Measurements from ENCODE around the gene ZNF205.

ZNF205 gene

GRCh38 chr16:3150346-3151218 is 38.2 kb downstream of the ZNF205 start:
- Histone ChIP-seq H3K36me3 (ENCODE audit: control insufficient read depth, insufficient read depth, low read length) (no peaks in the 10 kb centered on the region; the same call in 1 of the 2 replicates), H3K9me3 (ENCODE audit: control insufficient read depth, insufficient read depth, low read length) (no peaks in the 10 kb centered on the region), H3K27me3 (ENCODE audit: control insufficient read depth, insufficient read depth, low read length) (peaks cover 8% of the 10 kb centered on the region; the same call in 1 of the 2 replicates), H3K4me3 (ENCODE audit: low read length) (peak overlapping the region; percentile 69), H3K27ac (ENCODE audit: low read length) (no peak overlapping the region), H3K4me1 (ENCODE audit: control insufficient read depth, insufficient read depth, low read length) (0 out of 2 replicates have a peak, but pooled peaks cover 1% of the 10 kb centered on the region)
- DNase-seq (ENCODE audit: low read depth, low spot score), result no peak
- WGBS (ENCODE audit: insufficient coverage, insufficient read length), result no CpG with 5 or more reads among the region's 62 CpGs

DNA sequence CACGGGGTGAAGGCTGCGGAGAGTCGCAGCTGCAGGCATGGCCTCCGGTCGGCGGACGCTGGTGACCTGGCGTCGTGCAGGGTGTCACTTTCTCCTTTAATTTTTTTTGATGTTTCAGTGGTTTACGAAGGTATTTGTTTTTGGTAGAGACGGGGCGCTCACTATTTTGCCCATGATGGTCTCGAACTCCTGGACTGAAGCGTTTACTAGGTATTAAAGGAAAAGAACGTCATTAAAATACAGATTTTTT is 39.6 kb downstream of the ZNF205 start:
- no peaks in the 10 kb centered on the region for H3K9me3 ChIP-seq (ENCODE audit: control insufficient read depth, insufficient read depth, low read length)
- no peaks in the 10 kb centered on the region; the same call in 1 of the 2 replicates for H3K36me3 ChIP-seq (ENCODE audit: control insufficient read depth, insufficient read depth, low read length)
- H3K27me3 ChIP-seq (ENCODE audit: control insufficient read depth, insufficient read depth, low read length), result peaks cover 8% of the 10 kb centered on the region; the same call in 1 of the 2 replicates
- H3K4me3 ChIP-seq (ENCODE audit: low read length), result peak overlapping the region; percentile 60; the same call in 1 of the 2 replicates
- H3K4me1 ChIP-seq (ENCODE audit: control insufficient read depth, insufficient read depth, low read length), result 0 out of 2 replicates have a peak, but pooled peaks cover 1% of the 10 kb centered on the region
- no CpG with 5 or more reads among the region's 15 CpGs for WGBS (ENCODE audit: insufficient coverage, insufficient read length)
- DNase-seq (ENCODE audit: low read depth, low spot score), result no peak
- no peak overlapping the region for H3K27ac ChIP-seq (ENCODE audit: low read length)

DNA sequence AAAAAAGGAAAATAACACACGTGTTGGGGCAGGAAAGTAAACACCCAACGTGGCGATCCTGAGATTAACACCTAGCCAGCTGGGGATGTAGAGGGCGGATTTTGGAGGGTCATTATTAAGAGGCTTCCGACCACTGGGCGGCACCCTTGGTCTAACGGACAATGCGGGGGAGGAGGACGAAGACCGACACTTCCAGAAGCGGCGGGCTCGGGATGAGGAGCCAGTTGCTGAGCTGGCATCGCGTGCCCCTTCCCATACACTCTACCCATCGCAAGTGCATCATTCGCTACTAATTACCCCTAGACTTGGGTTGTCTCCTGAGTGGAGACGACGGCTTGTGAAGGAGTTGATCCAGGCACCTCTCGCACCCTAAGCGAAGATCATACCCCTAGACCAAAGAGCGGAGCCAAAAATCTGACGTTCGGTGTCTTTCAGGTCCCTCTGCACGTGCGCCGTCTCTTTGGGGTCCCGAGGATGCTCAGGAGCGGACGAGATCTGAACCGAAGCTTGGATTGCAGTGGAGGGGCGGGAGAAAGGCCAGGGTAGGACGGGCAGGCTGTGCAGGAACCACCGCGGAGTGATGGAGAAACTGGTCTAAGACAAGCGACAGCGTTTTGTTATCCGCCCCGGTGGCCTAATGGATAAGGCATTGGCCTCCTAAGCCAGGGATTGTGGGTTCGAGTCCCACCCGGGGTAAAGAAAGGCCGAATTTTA is 40.0 kb downstream of the ZNF205 start:
- peaks cover 1% of the 10 kb centered on the region; the same call in 1 of the 2 replicates for H3K4me1 ChIP-seq (ENCODE audit: control insufficient read depth, insufficient read depth, low read length)
- no CpG with 5 or more reads among the region's 42 CpGs for WGBS (ENCODE audit: insufficient coverage, insufficient read length)
- no peak for DNase-seq (ENCODE audit: low read depth, low spot score)
- no peak overlapping the region for H3K27ac ChIP-seq (ENCODE audit: low read length)
- peaks cover 8% of the 10 kb centered on the region; the same call in 1 of the 2 replicates for H3K27me3 ChIP-seq (ENCODE audit: control insufficient read depth, insufficient read depth, low read length)
- H3K9me3 ChIP-seq (ENCODE audit: control insufficient read depth, insufficient read depth, low read length), result no peaks in the 10 kb centered on the region
- peak overlapping the region; percentile 60; the same call in 1 of the 2 replicates for H3K4me3 ChIP-seq (ENCODE audit: low read length)
- no peaks in the 10 kb centered on the region; the same call in 1 of the 2 replicates for H3K36me3 ChIP-seq (ENCODE audit: control insufficient read depth, insufficient read depth, low read length)

DNA sequence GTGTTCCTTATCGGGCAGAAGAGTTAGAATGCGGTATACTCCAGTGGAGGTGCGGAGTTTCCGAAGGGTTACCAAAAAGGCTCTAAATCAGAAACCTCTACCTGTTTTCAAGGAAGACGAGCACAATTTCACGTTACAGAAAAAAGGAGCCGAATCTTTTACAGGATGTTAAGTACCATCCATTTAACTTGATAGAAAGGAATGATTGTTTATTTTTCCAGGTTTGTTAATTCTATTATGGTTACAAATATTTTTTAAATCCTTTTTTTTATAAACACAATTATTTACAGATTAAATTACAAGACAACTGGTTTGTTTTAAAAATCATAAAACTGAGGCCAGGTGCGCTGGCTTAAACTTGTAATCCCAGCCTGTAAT is 40.6 kb downstream of the ZNF205 start:
- no peak overlapping the region for H3K27ac ChIP-seq (ENCODE audit: low read length)
- H3K36me3 ChIP-seq (ENCODE audit: control insufficient read depth, insufficient read depth, low read length), result no peaks in the 10 kb centered on the region; the same call in 1 of the 2 replicates
- DNase-seq (ENCODE audit: low read depth, low spot score), result no peak
- WGBS (ENCODE audit: insufficient coverage, insufficient read length), result no CpG with 5 or more reads among the region's 8 CpGs
- no peaks in the 10 kb centered on the region for H3K9me3 ChIP-seq (ENCODE audit: control insufficient read depth, insufficient read depth, low read length)
- H3K4me1 ChIP-seq (ENCODE audit: control insufficient read depth, insufficient read depth, low read length), result peaks cover 1% of the 10 kb centered on the region
- H3K27me3 ChIP-seq (ENCODE audit: control insufficient read depth, insufficient read depth, low read length), result peaks cover 11% of the 10 kb centered on the region; the same call in 1 of the 2 replicates
- H3K4me3 ChIP-seq (ENCODE audit: low read length), result no peak overlapping the region

- WGBS (ENCODE audit: insufficient coverage, insufficient read length), result no CpG with 5 or more reads among the region's 2 CpGs
- H3K27me3 ChIP-seq (ENCODE audit: control insufficient read depth, insufficient read depth, low read length), result peaks cover 3% of the 10 kb centered on the region; the same call in 1 of the 2 replicates
- no peak overlapping the region for H3K4me3 ChIP-seq (ENCODE audit: low read length)
- no peaks in the 10 kb centered on the region for H3K36me3 ChIP-seq (ENCODE audit: control insufficient read depth, insufficient read depth, low read length)
- no peaks in the 10 kb centered on the region for H3K9me3 ChIP-seq (ENCODE audit: control insufficient read depth, insufficient read depth, low read length)
- H3K4me1 ChIP-seq (ENCODE audit: control insufficient read depth, insufficient read depth, low read length), result peaks cover 1% of the 10 kb centered on the region
- no peak overlapping the region for H3K27ac ChIP-seq (ENCODE audit: low read length)
- no peak for DNase-seq (ENCODE audit: low read depth, low spot score)
Measured at GRCh38 chr16:3155181-3155580, 42.8 kb downstream of the ZNF205 start.

DNA sequence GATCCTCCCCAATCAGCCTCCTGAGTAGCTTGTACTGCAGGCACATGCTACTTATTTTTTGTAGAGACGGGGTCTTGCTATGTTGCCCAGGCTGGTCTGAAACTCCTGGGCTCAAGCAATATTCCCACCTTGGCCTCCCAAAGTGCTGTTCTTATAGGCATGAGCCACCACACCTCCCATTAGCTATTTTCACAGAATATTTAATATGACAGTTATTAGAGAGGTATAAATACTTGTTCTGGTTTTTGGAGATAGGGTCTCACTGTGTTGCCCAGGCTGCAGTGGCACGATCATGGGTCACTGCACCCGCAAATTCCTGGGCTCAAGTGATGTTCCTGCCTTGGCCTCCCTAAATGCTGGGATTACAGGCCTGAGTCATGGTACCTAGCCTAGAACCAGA is 43.6 kb downstream of the ZNF205 start:
- no peak for DNase-seq (ENCODE audit: low read depth, low spot score)
- no CpG with 5 or more reads among the region's 3 CpGs for WGBS (ENCODE audit: insufficient coverage, insufficient read length)
- peaks cover 3% of the 10 kb centered on the region; the same call in 1 of the 2 replicates for H3K27me3 ChIP-seq (ENCODE audit: control insufficient read depth, insufficient read depth, low read length)

GRCh38 chr16:3157229-3158025 is 45.0 kb downstream of the ZNF205 start:
- Histone ChIP-seq H3K9me3 (ENCODE audit: control insufficient read depth, insufficient read depth, low read length) (no peaks in the 10 kb centered on the region), H3K27ac (ENCODE audit: low read length) (no peak overlapping the region), H3K36me3 (ENCODE audit: control insufficient read depth, insufficient read depth, low read length) (no peaks in the 10 kb centered on the region), H3K4me1 (ENCODE audit: control insufficient read depth, insufficient read depth, low read length) (no peaks in the 10 kb centered on the region; the same call in none of the 2 replicates), H3K27me3 (ENCODE audit: control insufficient read depth, insufficient read depth, low read length) (peaks cover 3% of the 10 kb centered on the region; the same call in 1 of the 2 replicates), H3K4me3 (ENCODE audit: low read length) (peak overlapping the region; percentile 80)
- no CpG with 5 or more reads among the region's 59 CpGs for WGBS (ENCODE audit: insufficient coverage, insufficient read length)
- DNase-seq (ENCODE audit: low read depth, low spot score), result no peak

More for the DNA sequence above, 43.6 kb downstream of the ZNF205 start:
- peaks cover 1% of the 10 kb centered on the region for H3K4me1 ChIP-seq (ENCODE audit: control insufficient read depth, insufficient read depth, low read length)
- H3K36me3 ChIP-seq (ENCODE audit: control insufficient read depth, insufficient read depth, low read length), result no peaks in the 10 kb centered on the region
- no peaks in the 10 kb centered on the region for H3K9me3 ChIP-seq (ENCODE audit: control insufficient read depth, insufficient read depth, low read length)
- no peak overlapping the region for H3K4me3 ChIP-seq (ENCODE audit: low read length)
- no peak overlapping the region for H3K27ac ChIP-seq (ENCODE audit: low read length)

GRCh38 chr16:3158026-3158509 is 45.7 kb downstream of the ZNF205 start:
- no peak for DNase-seq (ENCODE audit: low read depth, low spot score)
- Histone ChIP-seq H3K27ac (ENCODE audit: low read length) (no peak overlapping the region), H3K36me3 (ENCODE audit: control insufficient read depth, insufficient read depth, low read length) (no peaks in the 10 kb centered on the region), H3K4me1 (ENCODE audit: control insufficient read depth, insufficient read depth, low read length) (no peaks in the 10 kb centered on the region; the same call in none of the 2 replicates), H3K9me3 (ENCODE audit: control insufficient read depth, insufficient read depth, low read length) (no peaks in the 10 kb centered on the region), H3K27me3 (ENCODE audit: control insufficient read depth, insufficient read depth, low read length) (peaks cover 3% of the 10 kb centered on the region; the same call in 1 of the 2 replicates), H3K4me3 (ENCODE audit: low read length) (peak overlapping the region; percentile 80)
- no CpG with 5 or more reads among the region's 27 CpGs for WGBS (ENCODE audit: insufficient coverage, insufficient read length)

GRCh38 chr16:3158510-3159314 is 46.3 kb downstream of the ZNF205 start:
- Histone ChIP-seq H3K4me3 (ENCODE audit: low read length) (peak overlapping the region; percentile 82), H3K9me3 (ENCODE audit: control insufficient read depth, insufficient read depth, low read length) (no peaks in the 10 kb centered on the region), H3K27me3 (ENCODE audit: control insufficient read depth, insufficient read depth, low read length) (peaks cover 3% of the 10 kb centered on the region; the same call in 1 of the 2 replicates), H3K4me1 (ENCODE audit: control insufficient read depth, insufficient read depth, low read length) (no peaks in the 10 kb centered on the region; the same call in none of the 2 replicates), H3K27ac (ENCODE audit: low read length) (no peak overlapping the region), H3K36me3 (ENCODE audit: control insufficient read depth, insufficient read depth, low read length) (no peaks in the 10 kb centered on the region)
- no peak for DNase-seq (ENCODE audit: low read depth, low spot score)
- no CpG with 5 or more reads among the region's 70 CpGs for WGBS (ENCODE audit: insufficient coverage, insufficient read length)

Data from iPS DF 6.9 (cell line).